ENCODE results near the gene S100A7A. TPM values are rescaled to one million over a fixed set of nuclear protein-coding genes. Genes with fewer than 3 reads are reported as not detected.

S100A7A gene
- total RNA-seq, 1 experiment from 2014 or later = not detected

DNA sequence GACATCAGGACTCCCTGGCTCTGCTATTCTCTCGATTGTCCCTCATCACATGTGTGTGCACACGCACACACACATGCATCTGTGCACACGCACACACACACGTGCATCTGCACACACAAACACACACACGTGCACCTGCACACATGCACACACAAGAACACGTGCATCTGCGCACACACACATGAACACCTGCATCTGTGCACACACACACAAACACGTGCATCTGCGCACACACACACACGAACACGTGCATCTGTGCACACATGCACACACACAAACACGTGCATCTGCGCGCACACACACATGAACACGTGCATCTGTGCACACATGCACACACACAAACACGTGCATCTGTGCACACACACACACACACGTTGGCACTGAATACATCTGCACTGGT, 14.7 kb downstream of the S100A7A start:
- ATAC-seq (no peak), DNase-seq (ENCODE audit: low read depth, low spot score) (no peak)
- Histone ChIP-seq H3K27me3 (ENCODE audit: control insufficient read depth, insufficient read depth, low read length) (no peaks in the 10 kb centered on the region; the same call in 1 of the 2 replicates), H3K27ac (ENCODE audit: low read length) (no peak overlapping the region), H3K9me3 (ENCODE audit: control insufficient read depth, insufficient read depth, low read depth, low read length) (no peaks in the 10 kb centered on the region), H3K4me1 (ENCODE audit: control insufficient read depth, insufficient read depth, low read length) (no peaks in the 10 kb centered on the region), H3K4me3 (ENCODE audit: low read depth in 2 of 2, low read length in 2 of 2) (no peak overlapping the region), H3K36me3 (ENCODE audit: control insufficient read depth, insufficient read depth, low read length) (no peaks in the 10 kb centered on the region)
- in situ Hi-C loops (cut with HindIII; ENCODE audit: low pct_unique_long_range_greater_than_20kb, low sequenced_read_pairs) = no loop called here
- ChIA-PET POLR2A (no interaction called here), CTCF (no interaction called here)
- intact Hi-C loops (cut with micrococcal nuclease; ENCODE audit: unreplicated experiment) = no loop called here
- BruUV-seq (replicated peaks) = no TSS peak
- TF ChIP-seq, protein P1, sequence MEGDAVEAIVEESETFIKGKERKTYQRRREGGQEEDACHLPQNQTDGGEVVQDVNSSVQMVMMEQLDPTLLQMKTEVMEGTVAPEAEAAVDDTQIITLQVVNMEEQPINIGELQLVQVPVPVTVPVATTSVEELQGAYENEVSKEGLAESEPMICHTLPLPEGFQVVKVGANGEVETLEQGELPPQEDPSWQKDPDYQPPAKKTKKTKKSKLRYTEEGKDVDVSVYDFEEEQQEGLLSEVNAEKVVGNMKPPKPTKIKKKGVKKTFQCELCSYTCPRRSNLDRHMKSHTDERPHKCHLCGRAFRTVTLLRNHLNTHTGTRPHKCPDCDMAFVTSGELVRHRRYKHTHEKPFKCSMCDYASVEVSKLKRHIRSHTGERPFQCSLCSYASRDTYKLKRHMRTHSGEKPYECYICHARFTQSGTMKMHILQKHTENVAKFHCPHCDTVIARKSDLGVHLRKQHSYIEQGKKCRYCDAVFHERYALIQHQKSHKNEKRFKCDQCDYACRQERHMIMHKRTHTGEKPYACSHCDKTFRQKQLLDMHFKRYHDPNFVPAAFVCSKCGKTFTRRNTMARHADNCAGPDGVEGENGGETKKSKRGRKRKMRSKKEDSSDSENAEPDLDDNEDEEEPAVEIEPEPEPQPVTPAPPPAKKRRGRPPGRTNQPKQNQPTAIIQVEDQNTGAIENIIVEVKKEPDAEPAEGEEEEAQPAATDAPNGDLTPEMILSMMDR (IDR thresholded peaks at IDR 0.05) = no peak
- TF ChIP-seq POLR2AphosphoS5 (IDR thresholded peaks at IDR 0.05; ENCODE audit: low read depth, low read length) (no peak), TCF7L2 (IDR thresholded peaks at IDR 0.05; ENCODE audit: low read depth, low read length) (no peak), SIN3A (IDR thresholded peaks at IDR 0.05; ENCODE audit: borderline replicate concordance, insufficient read depth, low read depth, low read length) (no peak)
- TF ChIP-seq, protein P2, sequence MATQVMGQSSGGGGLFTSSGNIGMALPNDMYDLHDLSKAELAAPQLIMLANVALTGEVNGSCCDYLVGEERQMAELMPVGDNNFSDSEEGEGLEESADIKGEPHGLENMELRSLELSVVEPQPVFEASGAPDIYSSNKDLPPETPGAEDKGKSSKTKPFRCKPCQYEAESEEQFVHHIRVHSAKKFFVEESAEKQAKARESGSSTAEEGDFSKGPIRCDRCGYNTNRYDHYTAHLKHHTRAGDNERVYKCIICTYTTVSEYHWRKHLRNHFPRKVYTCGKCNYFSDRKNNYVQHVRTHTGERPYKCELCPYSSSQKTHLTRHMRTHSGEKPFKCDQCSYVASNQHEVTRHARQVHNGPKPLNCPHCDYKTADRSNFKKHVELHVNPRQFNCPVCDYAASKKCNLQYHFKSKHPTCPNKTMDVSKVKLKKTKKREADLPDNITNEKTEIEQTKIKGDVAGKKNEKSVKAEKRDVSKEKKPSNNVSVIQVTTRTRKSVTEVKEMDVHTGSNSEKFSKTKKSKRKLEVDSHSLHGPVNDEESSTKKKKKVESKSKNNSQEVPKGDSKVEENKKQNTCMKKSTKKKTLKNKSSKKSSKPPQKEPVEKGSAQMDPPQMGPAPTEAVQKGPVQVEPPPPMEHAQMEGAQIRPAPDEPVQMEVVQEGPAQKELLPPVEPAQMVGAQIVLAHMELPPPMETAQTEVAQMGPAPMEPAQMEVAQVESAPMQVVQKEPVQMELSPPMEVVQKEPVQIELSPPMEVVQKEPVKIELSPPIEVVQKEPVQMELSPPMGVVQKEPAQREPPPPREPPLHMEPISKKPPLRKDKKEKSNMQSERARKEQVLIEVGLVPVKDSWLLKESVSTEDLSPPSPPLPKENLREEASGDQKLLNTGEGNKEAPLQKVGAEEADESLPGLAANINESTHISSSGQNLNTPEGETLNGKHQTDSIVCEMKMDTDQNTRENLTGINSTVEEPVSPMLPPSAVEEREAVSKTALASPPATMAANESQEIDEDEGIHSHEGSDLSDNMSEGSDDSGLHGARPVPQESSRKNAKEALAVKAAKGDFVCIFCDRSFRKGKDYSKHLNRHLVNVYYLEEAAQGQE (IDR thresholded peaks at IDR 0.05; ENCODE audit: insufficient read depth in 1 of 2, low read depth in 2 of 2, low read length in 1 of 2) = no peak

DNA sequence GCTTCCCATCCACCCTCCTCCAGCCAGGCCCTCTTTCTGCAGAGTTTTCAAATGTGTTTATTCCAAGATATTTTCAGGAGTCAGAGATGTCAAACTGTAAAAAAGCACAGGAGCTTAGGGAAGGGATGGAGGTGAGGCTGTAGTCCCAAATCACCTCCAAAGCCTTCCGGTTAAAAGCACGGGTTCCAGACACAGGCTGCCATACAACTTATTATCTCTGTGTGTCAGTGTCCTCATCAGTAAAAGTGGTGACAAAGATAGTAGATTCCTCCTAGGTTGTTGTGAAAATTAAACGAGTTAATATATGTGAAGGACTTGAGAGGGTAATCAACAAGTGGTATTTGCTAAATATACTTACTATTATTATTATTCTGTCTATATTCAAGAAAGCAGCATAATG, 15.1 kb downstream of the S100A7A start:
- DNase-seq (ENCODE audit: low read depth, low spot score) (no peak), ATAC-seq (no peak)
- no peak overlapping the region for H3K4me3 ChIP-seq (ENCODE audit: low read depth in 2 of 2, low read length in 2 of 2)
- H3K36me3 ChIP-seq (ENCODE audit: control insufficient read depth, insufficient read depth, low read length) = no peaks in the 10 kb centered on the region
- intact Hi-C loops (cut with micrococcal nuclease; ENCODE audit: unreplicated experiment) = no loop called here
- no peak overlapping the region for H3K27ac ChIP-seq (ENCODE audit: low read length)
- ChIA-PET POLR2A (no interaction called here), CTCF (no interaction called here)
- no TSS peak for BruUV-seq (replicated peaks)
- in situ Hi-C loops (cut with HindIII; ENCODE audit: low pct_unique_long_range_greater_than_20kb, low sequenced_read_pairs) = no loop called here
- H3K9me3 ChIP-seq (ENCODE audit: control insufficient read depth, insufficient read depth, low read depth, low read length) = no peaks in the 10 kb centered on the region
- TF ChIP-seq, protein P1 (IDR thresholded peaks at IDR 0.05) = no peak
- no peak for TF ChIP-seq TCF7L2 (IDR thresholded peaks at IDR 0.05; ENCODE audit: low read depth, low read length)
- H3K4me1 ChIP-seq (ENCODE audit: control insufficient read depth, insufficient read depth, low read length) = no peaks in the 10 kb centered on the region
- H3K27me3 ChIP-seq (ENCODE audit: control insufficient read depth, insufficient read depth, low read length) = no peaks in the 10 kb centered on the region; the same call in 1 of the 2 replicates

DNA sequence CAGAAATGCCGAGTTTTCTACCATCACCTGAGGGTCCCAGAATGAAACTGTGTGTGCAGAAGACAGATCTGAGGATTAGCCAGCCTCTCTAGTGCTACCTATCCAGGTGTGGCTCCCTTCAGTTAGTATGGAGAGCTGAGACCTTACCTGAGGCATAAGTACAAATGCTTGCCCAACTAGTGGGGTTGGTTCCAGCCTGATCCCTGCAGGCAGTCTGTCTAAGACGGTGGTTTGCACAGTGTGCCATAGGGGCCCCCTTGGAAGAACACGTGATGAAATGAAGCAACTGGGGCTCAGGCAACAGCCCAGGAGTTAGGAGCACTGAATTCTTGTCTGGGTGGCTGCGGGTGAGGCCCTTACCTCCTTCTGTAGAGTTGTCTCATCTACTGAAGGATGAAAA, 15.6 kb downstream of the S100A7A start:
- ChIA-PET POLR2A (no interaction called here), CTCF (no interaction called here)
- in situ Hi-C loops (cut with HindIII; ENCODE audit: low pct_unique_long_range_greater_than_20kb, low sequenced_read_pairs) (no loop called here), intact Hi-C loops (cut with micrococcal nuclease; ENCODE audit: unreplicated experiment) (no loop called here)
- H3K27ac ChIP-seq (ENCODE audit: low read length) = no peak overlapping the region
- BruUV-seq (replicated peaks) = no TSS peak
- H3K36me3 ChIP-seq (ENCODE audit: control insufficient read depth, insufficient read depth, low read length) = no peaks in the 10 kb centered on the region
- TF ChIP-seq POLR2AphosphoS5 (IDR thresholded peaks at IDR 0.05; ENCODE audit: low read depth, low read length) (no peak), SIN3A (IDR thresholded peaks at IDR 0.05; ENCODE audit: borderline replicate concordance, insufficient read depth, low read depth, low read length) (no peak), TCF7L2 (IDR thresholded peaks at IDR 0.05; ENCODE audit: low read depth, low read length) (no peak)
- TF ChIP-seq, protein P2 (IDR thresholded peaks at IDR 0.05; ENCODE audit: insufficient read depth in 1 of 2, low read depth in 2 of 2, low read length in 1 of 2) = no peak
- TF ChIP-seq, protein P1 (IDR thresholded peaks at IDR 0.05) = no peak
- ATAC-seq (no peak), DNase-seq (ENCODE audit: low read depth, low spot score) (no peak)
- H3K27me3 ChIP-seq (ENCODE audit: control insufficient read depth, insufficient read depth, low read length) = peaks cover 2% of the 10 kb centered on the region; the same call in 1 of the 2 replicates
- H3K9me3 ChIP-seq (ENCODE audit: control insufficient read depth, insufficient read depth, low read depth, low read length) = no peaks in the 10 kb centered on the region
- H3K4me1 ChIP-seq (ENCODE audit: control insufficient read depth, insufficient read depth, low read length) = no peaks in the 10 kb centered on the region
- H3K4me3 ChIP-seq (ENCODE audit: low read depth in 2 of 2, low read length in 2 of 2) = no peak overlapping the region

Measured in Panc1 (cell line).